Measurements from ENCODE around the gene CDKN2AIP.

GRCh38 chr4:183399126-183399522 is 45.3 kb upstream of the CDKN2AIP start:
- no peak for TF ChIP-seq POLR2A (IDR thresholded peaks at IDR 0.05)
- TF ChIP-seq, protein P1, sequence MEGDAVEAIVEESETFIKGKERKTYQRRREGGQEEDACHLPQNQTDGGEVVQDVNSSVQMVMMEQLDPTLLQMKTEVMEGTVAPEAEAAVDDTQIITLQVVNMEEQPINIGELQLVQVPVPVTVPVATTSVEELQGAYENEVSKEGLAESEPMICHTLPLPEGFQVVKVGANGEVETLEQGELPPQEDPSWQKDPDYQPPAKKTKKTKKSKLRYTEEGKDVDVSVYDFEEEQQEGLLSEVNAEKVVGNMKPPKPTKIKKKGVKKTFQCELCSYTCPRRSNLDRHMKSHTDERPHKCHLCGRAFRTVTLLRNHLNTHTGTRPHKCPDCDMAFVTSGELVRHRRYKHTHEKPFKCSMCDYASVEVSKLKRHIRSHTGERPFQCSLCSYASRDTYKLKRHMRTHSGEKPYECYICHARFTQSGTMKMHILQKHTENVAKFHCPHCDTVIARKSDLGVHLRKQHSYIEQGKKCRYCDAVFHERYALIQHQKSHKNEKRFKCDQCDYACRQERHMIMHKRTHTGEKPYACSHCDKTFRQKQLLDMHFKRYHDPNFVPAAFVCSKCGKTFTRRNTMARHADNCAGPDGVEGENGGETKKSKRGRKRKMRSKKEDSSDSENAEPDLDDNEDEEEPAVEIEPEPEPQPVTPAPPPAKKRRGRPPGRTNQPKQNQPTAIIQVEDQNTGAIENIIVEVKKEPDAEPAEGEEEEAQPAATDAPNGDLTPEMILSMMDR (IDR thresholded peaks at IDR 0.05), result no peak
